Dendritic cell treated with granulocyte-macrophage colony-stimulating factor and Interleukin-4, amounts not matched to agents 40 ng/mL and 50 ng/mL, for 4 days (primary cell): Measurements from ENCODE around the gene PCID2.
A peak's percentile ranks its signal among the peaks of the same experiment; 100 is the strongest.
"Not testable (repeated sequence)": the region's sequence is repeated elsewhere in the genome, so short reads cannot be mapped to it uniquely, and the experiment has no call there.

Experiments used
- H3K27ac Mint-ChIP-seq: one replicate; pipeline ENCODE4 v1.8.0; 2022; ENCODE audit warnings: mild to moderate bottlenecking, mixed read lengths
- H3K27me3 Mint-ChIP-seq: one replicate; pipeline ENCODE4 v1.8.0; 2022; ENCODE audit warnings: mild to moderate bottlenecking, mixed read lengths
- H3K36me3 Mint-ChIP-seq: one replicate; pipeline ENCODE4 v1.8.0; 2022; ENCODE audit warnings: low read depth, mixed read lengths
- H3K4me1 Mint-ChIP-seq: one replicate; pipeline ENCODE4 v1.8.0; 2022; ENCODE audit warnings: low read depth, mixed read lengths
- H3K4me3 Mint-ChIP-seq: one replicate; pipeline ENCODE4 v1.8.0; 2022; ENCODE audit warnings: mild to moderate bottlenecking, moderate library complexity, mixed read lengths
- H3K9me3 Mint-ChIP-seq: one replicate; pipeline ENCODE4 v1.8.0; 2022; ENCODE audit warnings: mixed read lengths
- intact Hi-C: fragments of 100-400 bp; cut with micrococcal nuclease; formaldehyde crosslinking; loops from one replicate; pipeline ENCODE4 v1.15.0; 2022

Gene PCID2

DNA sequence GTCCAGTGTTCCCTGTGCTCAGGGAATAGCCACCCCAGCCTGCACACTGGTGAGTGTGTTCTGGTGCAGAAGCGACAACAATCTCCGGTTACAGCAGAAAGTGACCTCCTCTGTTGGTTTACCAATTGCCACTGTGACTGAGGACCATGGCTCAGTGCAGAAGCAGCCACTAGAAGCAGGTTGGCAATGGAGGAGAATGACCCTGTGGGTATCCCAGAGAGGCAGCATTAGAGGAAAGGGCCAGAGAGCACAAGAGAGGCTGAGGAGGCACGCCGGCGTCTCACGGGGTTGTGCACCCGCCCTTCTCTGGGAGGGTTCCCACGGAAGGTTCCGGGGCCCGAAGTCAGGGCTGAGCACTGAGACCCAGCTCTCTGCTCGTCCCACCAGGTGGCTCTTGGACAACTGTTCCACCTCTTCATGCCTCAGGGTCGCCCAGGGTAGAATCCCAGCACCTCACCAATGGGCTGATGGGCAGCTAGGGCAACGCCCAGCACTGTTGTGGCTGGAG lies 36.0 kb downstream of the PCID2 start:
- H3K27ac Mint-ChIP-seq: no peak overlapping the region
- peaks cover 39% of the 10 kb centered on the region for H3K4me1 Mint-ChIP-seq
- peaks cover 13% of the 10 kb centered on the region for H3K9me3 Mint-ChIP-seq
- no peak overlapping the region for H3K4me3 Mint-ChIP-seq
- intact Hi-C loops: no loop called here
- peaks cover 72% of the 10 kb centered on the region for H3K36me3 Mint-ChIP-seq
- no peaks in the 10 kb centered on the region for H3K27me3 Mint-ChIP-seq

DNA sequence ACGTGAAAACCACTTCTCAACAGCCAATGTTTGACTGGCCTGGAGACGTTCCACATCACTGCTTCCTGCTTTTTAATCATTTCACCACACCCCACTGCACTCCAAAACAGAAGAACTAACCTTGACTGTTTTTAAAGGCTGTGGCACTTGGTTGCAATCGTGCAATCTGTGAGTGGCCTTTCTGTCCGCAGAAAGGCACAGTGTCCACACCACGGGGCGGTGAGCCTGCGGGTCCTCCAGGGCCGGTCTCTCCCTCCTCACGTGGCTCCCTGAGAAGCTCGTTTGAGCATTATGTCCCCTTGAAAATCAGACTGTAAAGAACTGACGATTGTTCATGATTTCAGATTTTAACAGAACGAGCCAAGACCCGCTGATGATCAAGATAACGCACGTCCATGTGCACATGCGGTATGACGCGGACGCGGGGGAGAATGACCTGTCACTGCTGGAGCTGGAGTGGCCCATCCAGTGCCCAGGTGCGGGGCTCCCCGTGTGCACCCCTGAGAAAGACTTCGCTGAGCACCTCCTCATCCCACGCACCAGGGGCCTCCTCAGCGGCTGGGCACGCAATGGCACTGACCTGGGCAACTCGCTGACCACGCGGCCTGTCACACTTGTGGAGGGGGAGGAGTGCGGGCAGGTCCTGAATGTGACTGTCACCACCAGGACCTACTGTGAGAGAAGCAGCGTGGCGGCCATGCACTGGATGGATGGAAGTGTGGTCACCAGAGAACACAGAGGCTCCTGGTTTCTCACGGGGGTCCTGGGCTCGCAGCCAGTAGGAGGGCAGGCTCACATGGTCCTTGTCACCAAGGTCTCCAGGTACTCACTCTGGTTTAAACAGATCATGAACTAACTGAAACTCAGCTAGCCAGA lies 37.0 kb downstream of the PCID2 start:
- no peaks in the 10 kb centered on the region for H3K27me3 Mint-ChIP-seq
- H3K36me3 Mint-ChIP-seq: peaks cover 64% of the 10 kb centered on the region
- no peak overlapping the region for H3K4me3 Mint-ChIP-seq
- H3K4me1 Mint-ChIP-seq: peaks cover 38% of the 10 kb centered on the region
- peak overlapping the region; percentile 35 for H3K27ac Mint-ChIP-seq
- intact Hi-C loops: no loop called here
- H3K9me3 Mint-ChIP-seq: peaks cover 10% of the 10 kb centered on the region

DNA sequence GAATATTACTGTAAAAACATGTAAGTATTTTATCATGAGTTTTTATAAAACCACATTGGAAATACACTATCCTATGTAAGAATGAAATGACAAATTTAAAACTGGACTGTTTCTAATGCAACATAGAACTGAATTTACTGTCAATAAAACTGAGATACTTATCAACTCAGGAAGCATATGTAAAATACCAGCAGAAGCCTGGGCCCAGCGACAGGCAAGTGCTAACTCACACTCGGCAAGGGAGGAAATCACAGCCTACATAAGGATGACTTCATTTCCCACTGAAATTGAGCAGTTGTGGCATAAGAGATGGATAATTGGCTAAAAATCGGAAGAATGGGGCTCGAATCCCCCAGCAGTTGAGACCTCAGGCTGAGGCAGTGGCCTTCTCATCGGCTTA lies 38.0 kb downstream of the PCID2 start:
- Mint-ChIP-seq H3K36me3 (peaks cover 54% of the 10 kb centered on the region), H3K4me3 (no peak overlapping the region), H3K27ac (no peak overlapping the region), H3K4me1 (peaks cover 28% of the 10 kb centered on the region), H3K27me3 (peaks cover 2% of the 10 kb centered on the region), H3K9me3 (peaks cover under 1% of the 10 kb centered on the region)
- intact Hi-C loops: no loop called here

DNA sequence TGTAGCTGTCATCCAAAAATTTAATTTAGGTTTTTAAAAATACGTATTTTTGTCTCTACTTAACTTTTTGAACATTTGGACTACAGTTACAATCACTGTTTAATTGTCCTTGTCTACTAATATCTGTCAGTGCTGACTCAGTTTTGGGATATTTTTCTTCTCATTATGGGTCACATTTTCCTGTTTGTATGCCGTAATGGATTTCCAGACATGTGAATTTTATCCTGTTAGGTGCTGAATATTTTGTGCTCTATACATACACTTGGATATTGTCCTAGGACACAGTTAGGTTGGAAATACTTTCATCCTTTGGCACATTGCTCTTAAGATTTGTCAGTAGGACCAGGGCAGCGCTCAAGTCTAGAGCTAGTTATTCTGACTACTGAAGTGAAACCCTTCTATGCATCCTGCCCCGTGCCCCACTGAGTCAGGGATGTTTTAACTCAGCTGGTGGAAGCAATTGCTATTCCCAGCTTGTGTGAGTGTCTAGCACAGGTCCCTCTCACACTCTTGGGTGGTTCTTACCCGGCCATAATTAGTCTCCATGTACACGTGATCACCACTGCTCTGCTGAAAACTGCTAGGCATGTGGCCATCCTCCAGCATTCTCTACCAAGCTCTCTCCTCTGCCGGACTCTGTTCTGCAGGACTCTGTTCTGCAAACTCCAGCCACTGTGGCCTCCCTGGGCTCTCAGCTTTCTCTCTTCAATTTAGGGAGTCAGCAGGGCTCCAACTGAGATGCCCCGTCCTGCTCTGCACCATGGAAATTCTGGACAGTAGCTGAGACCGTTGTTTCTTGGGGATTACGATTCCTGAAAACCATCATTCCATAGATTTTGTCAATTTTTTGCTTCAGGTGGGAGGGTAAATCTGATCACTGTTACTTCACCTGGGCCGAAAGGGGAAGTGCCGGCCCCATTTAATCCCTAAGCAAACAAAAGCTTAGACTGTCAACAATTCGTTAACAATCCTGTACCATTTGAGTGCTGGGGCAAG lies 38.9 kb downstream of the PCID2 start:
- Mint-ChIP-seq H3K36me3 (peaks cover 45% of the 10 kb centered on the region), H3K27ac (no peak overlapping the region), H3K4me1 (peaks cover 25% of the 10 kb centered on the region), H3K9me3 (no peaks in the 10 kb centered on the region), H3K4me3 (no peak overlapping the region), H3K27me3 (peaks cover 10% of the 10 kb centered on the region)
- intact Hi-C loops: no loop called here

DNA sequence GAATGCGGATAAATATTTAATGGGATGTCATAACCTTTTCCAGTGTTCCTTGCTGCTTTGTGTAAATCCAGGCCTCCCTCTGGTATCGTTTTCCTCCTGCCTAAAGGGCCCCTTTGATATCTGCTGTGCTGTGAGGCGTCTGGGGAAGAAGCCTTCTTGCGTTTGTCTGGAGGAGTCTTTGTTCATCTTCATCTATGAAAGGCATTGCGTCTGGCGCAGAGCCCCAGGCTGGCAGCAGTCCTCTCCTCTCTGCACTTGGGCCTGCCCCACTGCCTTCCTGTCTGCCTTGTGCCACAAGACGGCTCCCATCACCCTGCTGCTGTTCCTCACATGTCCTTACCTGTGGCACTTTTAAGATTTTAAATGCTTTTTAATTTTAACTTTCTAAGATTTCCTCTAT lies 40.3 kb downstream of the PCID2 start:
- H3K27ac Mint-ChIP-seq: no peak overlapping the region
- intact Hi-C loops: no loop called here
- peaks cover 19% of the 10 kb centered on the region for H3K4me1 Mint-ChIP-seq
- H3K27me3 Mint-ChIP-seq: peaks cover 22% of the 10 kb centered on the region
- H3K4me3 Mint-ChIP-seq: no peak overlapping the region
- no peaks in the 10 kb centered on the region for H3K9me3 Mint-ChIP-seq
- H3K36me3 Mint-ChIP-seq: peaks cover 38% of the 10 kb centered on the region

DNA sequence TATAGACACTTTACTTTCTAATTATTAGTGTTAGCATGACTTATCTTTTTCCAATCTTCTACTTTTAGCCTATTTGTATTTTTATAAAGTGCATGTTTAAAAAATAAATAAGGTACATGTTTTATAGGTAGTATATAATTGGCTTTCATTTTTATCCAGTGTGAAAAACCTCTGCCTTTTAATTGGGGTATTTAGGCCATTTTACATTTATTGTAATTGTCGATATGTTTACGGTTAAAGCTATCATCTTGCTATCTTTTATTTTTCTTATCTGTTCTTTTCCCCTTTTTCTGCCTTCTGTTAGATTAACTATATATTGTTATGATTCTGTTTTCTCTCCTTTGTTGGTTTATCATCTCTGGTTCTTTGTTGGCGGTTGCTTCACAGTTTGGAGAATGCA lies 40.9 kb downstream of the PCID2 start:
- Mint-ChIP-seq H3K36me3 (peaks cover 33% of the 10 kb centered on the region), H3K9me3 (no peaks in the 10 kb centered on the region)

DNA sequence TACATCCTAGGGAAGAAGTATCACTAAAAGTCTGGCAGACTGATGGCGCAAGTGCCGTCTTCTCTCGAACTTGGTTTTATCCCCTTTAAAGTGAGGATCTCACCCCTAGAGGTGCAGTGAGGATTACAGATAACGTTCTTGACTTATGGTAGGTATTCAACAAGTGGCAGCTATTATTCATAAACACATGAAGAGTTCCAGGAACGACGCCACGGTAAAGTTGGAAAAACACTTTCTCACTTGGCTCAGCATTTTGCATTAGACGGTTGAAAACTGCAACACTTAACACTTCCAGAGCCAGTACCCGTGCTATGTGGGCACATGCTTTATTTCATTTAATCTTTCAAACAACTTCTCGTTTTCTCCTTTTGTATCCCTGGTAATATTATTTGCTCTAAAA lies 41.3 kb downstream of the PCID2 start:
- Mint-ChIP-seq H3K27me3 (peaks cover 28% of the 10 kb centered on the region), H3K9me3 (no peaks in the 10 kb centered on the region), H3K4me1 (peaks cover 14% of the 10 kb centered on the region), H3K27ac (no peak overlapping the region), H3K36me3 (peaks cover 29% of the 10 kb centered on the region), H3K4me3 (no peak overlapping the region)
- intact Hi-C loops: no loop called here

More for the DNA sequence above, 40.9 kb downstream of the PCID2 start:
- intact Hi-C loops: no loop called here
- H3K4me3 Mint-ChIP-seq: no peak overlapping the region
- peaks cover 14% of the 10 kb centered on the region for H3K4me1 Mint-ChIP-seq
- no peak overlapping the region for H3K27ac Mint-ChIP-seq
- peaks cover 28% of the 10 kb centered on the region for H3K27me3 Mint-ChIP-seq

DNA sequence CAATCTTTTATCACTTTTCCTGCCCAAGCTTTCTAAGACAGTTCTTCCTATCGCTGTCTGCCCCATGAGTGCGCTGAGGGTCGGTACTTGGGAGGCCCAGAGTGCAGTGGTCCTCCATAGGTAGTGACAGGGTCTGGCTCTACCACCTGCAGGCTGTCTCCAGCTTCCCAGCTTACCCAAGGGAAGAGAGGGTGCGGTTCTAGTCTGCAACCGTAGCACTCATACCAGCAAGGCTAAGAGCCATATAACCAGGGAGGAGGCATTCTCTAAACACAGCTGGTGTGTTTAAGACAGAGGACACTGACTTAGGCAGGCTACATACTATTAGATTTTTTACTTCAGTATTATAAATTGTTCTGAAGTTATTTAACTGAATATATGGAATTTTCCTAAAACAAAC lies 41.8 kb downstream of the PCID2 start:
- Mint-ChIP-seq H3K4me1 (peaks cover 13% of the 10 kb centered on the region), H3K9me3 (no peaks in the 10 kb centered on the region), H3K4me3 (no peak overlapping the region), H3K36me3 (peaks cover 24% of the 10 kb centered on the region), H3K27ac (no peak overlapping the region), H3K27me3 (peaks cover 28% of the 10 kb centered on the region)
- intact Hi-C loops: no loop called here

DNA sequence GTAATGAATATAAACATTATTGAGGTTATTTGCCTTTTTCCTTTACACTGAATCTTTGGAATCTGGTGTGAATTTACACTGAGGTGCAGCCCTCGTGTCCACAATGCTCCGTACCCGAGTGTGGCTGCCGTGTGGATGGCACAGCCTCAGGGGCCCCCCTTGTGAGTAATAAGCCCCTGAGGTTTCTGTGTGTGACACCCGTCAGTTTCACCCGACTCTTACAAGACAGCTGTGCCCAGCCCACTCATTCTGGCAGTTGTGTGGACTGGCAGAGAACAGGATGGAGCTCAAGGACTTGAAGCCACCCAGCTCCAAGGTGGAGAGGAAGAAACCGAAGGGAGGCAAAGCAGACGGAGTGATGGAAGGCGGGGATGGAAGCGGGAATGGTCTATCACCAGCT lies 42.2 kb downstream of the PCID2 start:
- no peak overlapping the region for H3K4me3 Mint-ChIP-seq
- intact Hi-C loops: no loop called here
- H3K27me3 Mint-ChIP-seq: peaks cover 32% of the 10 kb centered on the region
- no peaks in the 10 kb centered on the region for H3K9me3 Mint-ChIP-seq
- no peak overlapping the region for H3K27ac Mint-ChIP-seq
- peaks cover 11% of the 10 kb centered on the region for H3K4me1 Mint-ChIP-seq
- H3K36me3 Mint-ChIP-seq: peaks cover 20% of the 10 kb centered on the region

DNA sequence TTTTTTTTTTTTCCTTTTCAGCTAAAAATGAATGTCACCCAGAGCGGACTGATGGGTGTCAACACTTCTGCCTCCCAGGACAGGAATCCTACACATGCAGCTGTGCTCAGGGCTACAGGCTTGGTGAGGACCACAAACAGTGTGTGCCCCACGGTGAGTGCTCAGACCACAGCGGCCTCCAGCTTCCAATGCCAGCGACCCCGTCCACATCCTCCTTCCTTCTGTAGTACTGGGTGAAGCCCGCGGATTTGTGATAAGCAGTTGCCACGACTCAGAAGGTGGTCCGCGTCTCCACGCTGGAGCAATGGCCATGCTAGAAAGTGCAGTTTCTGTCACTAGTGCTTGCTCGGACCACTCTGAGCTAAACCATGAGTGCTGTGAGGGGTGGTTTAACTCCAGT lies 44.0 kb downstream of the PCID2 start:
- Mint-ChIP-seq H3K4me3 (no peak overlapping the region), H3K4me1 (peaks cover 5% of the 10 kb centered on the region), H3K9me3 (no peaks in the 10 kb centered on the region), H3K36me3 (peaks cover 17% of the 10 kb centered on the region), H3K27me3 (peaks cover 43% of the 10 kb centered on the region), H3K27ac (no peak overlapping the region)
- intact Hi-C loops: no loop called here

DNA sequence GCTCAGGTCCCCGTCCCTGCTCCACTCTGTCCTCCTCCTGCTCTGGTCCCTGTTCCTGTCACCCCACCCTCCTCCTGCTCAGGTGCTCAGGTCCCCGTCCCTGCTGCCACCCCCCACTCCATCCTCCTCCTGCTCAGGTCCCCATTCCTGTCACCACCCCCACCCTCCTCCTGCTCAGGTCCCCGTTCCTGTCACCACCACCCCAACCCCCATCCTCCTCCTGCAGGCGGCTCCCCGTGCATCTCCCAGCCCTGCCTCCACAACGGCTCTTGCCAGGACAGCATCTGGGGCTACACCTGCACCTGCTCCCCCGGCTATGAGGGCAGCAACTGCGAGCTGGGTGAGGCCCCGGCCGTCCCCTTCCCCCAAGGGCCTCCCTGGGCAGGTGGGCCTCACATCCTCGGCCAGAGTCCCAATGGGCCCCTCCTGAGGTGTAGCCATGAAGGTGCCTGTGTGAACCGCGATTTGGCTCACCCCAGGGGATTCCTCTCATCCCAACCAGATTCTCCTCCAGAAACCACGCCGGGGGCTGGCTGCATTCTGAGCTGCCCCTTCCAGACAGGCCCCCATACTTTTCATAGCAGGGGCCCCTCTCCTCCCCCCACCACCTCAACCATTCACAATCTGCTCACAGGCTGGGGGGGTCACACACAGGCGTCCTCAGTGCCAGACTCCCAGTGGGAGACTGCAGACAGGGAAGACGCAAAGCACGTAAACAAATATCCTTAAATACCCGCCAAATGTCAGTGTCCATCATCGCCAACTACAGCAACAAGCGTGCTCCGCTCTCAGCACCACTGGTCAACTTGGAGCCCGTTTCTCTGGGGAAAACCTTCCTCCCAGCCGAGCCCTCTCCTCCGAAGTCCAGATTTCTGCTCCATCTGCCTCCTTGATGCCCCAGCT lies 45.4 kb downstream of the PCID2 start:
- H3K27me3 Mint-ChIP-seq: peaks cover 49% of the 10 kb centered on the region
- peaks cover 5% of the 10 kb centered on the region for H3K36me3 Mint-ChIP-seq
- no peak overlapping the region for H3K4me3 Mint-ChIP-seq
- H3K9me3 Mint-ChIP-seq: no peaks in the 10 kb centered on the region
- intact Hi-C loops: no loop called here
- peaks cover 5% of the 10 kb centered on the region for H3K4me1 Mint-ChIP-seq
- no peak overlapping the region for H3K27ac Mint-ChIP-seq

DNA sequence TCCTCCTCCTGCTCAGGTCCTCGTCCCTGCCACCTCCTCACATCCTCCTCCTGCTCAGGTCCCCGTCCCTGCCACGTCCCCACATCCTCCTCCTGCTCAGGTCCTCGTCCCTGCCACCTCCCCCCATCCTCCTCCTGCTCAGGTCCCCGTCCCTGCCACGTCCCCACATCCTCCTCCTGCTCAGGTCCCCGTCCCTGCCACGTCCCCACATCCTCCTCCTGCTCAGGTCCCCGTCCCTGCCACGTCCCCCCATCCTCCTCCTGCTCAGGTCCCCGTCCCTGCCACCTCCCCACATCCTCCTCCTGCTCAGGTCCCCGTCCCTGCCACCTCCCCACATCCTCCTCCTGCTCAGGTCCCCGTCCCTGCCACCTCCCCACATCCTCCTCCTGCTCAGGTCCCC lies 46.5 kb downstream of the PCID2 start:
- H3K4me3 Mint-ChIP-seq, H3K27ac Mint-ChIP-seq, H3K4me1 Mint-ChIP-seq, H3K36me3 Mint-ChIP-seq, H3K9me3 Mint-ChIP-seq, intact Hi-C loops: not testable (repeated sequence)
- peaks cover 53% of the 10 kb centered on the region for H3K27me3 Mint-ChIP-seq

DNA sequence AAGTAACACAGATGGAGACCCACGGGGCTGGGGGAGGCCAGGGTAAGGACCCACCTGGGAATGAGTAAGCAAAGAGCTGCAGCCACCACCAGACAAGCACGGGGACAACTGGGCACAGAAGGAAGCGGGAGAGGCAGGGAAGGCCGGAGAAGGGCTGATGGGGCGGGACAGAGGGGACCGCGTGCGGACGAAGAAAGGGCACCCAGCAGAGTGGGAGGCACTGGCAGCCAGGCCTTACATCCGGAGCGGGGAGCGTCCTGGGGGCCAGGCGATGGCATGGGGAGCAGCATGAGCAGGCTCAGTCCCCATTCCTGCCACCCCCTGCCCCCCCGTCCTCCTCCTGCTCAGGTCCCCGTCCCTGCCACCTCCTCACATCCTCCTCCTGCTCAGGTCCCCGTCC lies 47.0 kb downstream of the PCID2 start:
- H3K27me3 Mint-ChIP-seq: peaks cover 53% of the 10 kb centered on the region
- no peaks in the 10 kb centered on the region for H3K36me3 Mint-ChIP-seq
- H3K4me3 Mint-ChIP-seq: no peak overlapping the region
- no peaks in the 10 kb centered on the region for H3K9me3 Mint-ChIP-seq
- H3K27ac Mint-ChIP-seq: no peak overlapping the region
- intact Hi-C loops: no loop called here
- H3K4me1 Mint-ChIP-seq: peaks cover 5% of the 10 kb centered on the region
